ENCODE measurements around the gene VENTX.

VENTX gene

DNA sequence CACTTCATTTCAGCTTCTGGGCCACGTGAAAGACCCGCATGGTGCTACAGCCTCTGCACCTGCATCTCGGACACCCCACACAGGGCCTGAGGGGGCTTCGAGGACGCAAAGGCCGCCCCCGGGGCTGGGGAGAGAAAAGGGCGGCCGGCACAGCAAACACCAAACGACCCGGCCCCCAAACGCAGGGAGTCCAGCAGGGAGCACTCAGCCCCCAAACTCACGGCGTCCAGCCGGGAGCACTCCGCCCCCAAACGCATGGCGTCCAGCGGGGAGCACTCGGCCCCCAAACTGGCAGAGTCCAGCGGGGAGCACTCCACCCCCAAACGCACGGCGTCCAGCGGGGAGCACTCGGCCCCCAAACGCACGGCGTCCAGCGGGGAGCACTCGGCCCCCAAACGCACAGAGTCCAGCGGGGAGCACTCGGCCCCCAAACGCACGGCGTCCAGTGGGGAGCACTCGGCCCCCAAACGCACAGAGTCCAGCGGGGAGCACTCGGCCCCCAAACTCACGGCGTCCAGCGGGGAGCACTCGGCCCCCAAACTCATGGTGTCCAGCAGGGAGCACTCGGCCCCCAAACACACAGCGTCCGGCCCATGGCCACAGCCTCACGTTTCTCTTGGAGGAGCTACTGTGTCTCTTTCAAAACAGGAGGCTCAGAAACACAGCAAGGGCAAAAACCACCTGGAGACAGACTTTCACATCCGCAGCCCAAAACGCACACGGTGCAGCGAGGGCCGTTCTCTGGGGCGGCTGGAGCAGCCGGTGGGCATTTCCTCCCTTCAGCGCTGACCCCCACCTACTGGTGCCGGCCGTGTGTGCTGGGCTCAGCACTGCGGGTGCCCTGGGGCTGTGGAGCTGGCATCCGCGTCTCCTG lies 34.6 kb upstream of the VENTX start:
- DNase-seq = no peak

- DNase-seq = no peak
Observed at GRCh38 chr10:133203652-133204195, 33.9 kb upstream of the VENTX start.

- no peak for DNase-seq
Observed at GRCh38 chr10:133204226-133205015, 33.2 kb upstream of the VENTX start.

GRCh38 chr10:133205146-133205545 lies 32.5 kb upstream of the VENTX start:
- DNase-seq = no peak

DNA sequence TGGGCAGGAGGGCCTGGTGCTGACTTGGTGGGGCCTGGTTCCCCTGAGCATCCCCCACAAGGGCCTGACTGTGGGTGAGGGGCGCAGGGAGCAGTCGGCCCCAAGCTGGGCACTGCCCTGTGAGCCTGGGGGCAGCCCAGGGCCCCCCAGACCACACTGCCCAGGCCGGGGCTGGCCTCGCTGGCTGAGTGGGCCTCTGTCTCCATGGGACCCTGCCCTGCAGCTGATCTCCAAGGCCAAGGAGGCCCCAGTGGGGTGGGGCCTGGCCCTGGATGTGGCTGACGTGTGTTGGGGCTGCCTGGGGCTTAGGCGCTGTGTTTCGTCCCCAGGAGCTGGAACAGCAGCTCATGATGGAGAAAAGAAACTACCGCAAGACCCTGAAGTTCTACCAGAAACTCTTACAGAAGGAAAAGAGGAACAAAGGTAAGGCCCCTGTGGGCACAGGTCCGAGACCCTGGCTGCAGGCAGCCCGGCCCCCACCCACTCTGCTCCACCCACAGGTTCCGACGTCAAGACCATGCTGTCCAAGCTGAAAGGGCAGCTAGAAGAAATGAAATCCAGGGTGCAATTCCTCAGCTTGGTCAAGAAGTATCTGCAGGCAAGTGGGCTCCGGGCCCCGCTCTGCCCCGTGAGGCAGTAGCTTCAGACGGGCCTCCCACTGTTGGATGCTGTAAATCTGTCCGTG lies 31.2 kb upstream of the VENTX start:
- no peak for DNase-seq

DNA sequence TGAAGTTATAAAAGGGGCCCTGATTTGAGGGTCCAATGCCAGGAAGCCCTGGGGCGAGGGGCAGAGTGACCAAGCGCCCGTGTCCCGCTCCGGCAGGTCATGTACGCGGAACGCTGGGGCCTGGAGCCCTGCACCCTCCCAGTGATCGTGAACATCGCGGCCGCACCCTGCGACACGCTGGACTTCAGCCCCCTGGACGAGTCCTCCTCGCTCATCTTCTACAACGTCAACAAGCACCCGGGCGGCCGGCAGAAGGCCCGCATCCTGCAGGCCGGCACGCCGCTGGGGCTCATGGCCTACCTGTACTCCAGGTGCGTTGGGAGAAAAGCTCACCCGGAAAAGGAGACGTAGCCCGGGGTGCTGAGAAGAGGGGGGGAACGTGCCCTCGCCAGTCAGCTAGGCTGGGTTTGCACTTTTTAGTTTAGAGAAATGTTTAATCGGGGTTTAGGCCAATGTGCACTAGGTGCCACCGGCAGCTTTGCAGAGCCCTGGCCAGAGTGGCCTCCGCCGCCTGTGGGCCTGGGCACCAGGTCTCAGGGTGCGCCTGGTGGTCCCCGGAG lies 30.5 kb upstream of the VENTX start:
- no peak for DNase-seq

GRCh38 chr10:133207627-133208026 lies 30.0 kb upstream of the VENTX start:
- no peak for DNase-seq

DNA sequence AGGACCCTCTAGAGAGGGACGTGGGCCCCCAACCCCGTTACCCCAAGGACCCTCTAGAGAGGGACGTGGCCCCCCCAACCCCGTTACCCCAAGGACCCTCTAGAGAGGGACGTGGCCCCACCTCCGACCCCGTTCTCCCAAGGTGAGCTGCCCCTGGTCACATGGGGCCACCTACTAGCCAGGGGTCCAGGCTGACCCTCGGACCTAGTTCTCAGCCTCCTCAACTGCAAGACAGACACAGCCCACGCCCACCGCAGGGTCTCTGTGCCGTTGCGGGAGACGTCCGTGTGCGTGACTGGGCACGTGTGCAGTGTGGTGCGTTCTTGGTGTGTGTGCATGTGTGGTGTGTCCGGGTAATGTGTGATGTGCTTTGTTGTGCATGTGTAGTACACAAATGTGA lies 29.2 kb upstream of the VENTX start:
- DNase-seq = no peak

DNA sequence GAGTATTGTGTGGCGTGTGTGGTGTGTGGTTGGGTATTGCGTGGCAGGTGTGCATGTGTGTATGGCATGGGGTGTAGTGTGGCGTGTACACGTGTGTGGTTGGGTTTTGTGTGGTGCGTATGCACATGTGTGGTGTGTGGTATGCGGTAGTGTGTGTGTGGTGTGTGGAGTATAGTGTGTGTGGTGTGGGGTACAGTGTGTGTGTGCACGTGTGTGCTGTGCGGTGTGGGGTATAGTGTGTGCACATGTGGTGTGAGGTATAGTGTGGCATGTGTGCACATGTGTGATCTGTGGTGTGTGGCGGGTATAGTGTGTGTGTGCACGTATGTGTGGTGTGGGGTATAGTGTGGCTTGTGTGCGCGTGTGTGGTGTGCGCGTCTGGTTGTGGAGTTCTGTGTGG lies 28.5 kb upstream of the VENTX start:
- DNase-seq = no peak

DNA sequence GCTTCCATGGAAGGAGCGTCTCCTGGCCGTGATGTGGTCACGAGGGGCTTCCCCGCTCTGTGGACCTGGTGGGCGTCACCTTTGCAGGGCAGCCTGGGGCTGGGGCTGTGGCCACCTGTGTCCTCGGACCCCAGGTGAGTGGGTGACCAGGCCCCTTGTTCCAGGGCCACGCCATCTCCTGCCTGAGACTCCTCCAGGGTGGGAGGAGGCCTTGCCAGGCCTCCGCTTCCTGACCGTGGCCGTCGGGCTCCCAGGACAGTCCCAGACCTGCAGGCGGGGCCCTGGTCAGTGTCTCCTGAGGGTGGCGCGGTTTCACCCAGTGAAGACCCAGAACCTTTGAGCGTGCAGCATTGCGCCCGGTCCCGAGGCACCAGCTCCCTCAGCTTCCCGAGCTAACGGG lies 28.0 kb upstream of the VENTX start:
- DNase-seq = no peak

DNA sequence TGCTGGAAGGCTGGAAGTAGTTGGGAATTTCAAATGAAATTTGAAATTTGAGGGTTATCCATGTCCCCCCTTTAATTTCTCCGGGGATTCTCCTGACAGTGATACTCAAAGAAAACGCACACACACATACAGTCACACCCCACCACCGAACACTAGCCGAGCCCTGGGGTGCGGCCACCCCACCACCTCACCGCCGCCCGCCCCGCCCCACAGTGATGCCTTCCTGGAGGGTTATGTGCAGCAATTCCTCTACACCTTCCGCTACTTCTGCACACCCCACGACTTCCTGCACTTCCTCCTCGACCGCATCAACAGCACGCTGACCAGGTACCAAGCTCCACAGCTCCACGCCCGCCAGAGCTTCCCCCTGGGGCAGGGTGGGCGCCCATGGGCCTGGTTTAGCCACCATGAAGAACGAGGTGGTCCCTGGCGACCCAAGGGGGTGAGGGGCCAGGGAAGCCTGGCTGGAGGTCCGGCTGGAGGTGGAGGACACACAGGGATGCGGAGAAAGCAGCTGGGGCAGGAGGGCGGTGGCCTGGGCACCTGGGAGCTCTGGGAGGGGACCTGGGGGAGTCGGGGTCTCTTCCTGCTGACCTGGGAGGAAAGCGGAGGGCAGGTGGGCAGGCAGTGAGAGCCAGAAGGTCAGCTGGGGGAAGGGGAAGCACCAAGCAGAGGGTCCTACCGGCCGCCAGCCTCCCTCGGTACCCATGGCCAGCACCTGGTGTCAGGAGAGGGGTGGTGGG lies 27.1 kb upstream of the VENTX start:
- DNase-seq = no peak

- DNase-seq = no peak
Observed at GRCh38 chr10:133211141-133211830, 26.4 kb upstream of the VENTX start.

- DNase-seq = no peak
Observed at GRCh38 chr10:133211959-133212852, 25.4 kb upstream of the VENTX start.

GRCh38 chr10:133212853-133213494 lies 24.7 kb upstream of the VENTX start:
- DNase-seq = no peak

DNA sequence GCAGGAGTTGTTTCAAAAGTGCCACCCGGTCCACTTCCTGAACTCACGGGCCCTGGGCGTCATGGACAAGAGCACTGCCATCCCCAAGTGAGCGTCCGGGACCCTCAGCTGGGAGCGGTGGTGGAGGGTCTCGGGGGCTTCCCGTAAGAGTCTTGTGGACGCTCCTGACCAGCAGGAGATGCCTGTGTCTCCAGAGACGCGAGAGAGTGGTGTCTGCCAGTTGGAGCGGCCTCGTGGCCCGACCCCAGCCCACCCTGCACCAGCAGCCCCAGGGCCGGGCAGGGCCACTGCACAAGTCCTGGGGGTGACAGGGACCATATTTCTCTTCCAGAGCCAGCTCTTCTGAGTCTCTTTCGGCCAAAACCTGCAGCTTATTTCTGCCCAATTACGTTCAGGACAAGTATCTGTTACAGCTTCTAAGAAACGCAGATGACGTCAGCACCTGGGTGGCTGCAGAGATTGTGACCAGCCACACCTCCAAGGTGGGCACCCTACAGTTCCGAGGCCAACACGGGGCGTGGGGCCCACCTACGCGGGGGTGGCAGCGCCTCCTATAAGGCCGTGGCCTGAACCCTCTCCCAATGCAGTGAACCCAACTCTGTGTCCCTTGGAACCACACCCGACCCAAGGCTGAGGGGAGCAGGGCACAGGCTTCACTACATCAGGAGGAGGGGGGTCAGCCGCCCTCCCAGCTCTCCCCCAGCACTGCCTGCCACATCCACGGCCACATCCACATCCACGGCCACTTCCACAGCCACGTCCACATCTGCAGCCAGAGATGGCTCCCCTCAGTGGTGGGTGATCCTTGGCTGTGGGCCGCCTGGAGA lies 23.8 kb upstream of the VENTX start:
- no peak for DNase-seq

- no peak for DNase-seq
Observed at GRCh38 chr10:133214468-133215410, 22.9 kb upstream of the VENTX start.

DNA sequence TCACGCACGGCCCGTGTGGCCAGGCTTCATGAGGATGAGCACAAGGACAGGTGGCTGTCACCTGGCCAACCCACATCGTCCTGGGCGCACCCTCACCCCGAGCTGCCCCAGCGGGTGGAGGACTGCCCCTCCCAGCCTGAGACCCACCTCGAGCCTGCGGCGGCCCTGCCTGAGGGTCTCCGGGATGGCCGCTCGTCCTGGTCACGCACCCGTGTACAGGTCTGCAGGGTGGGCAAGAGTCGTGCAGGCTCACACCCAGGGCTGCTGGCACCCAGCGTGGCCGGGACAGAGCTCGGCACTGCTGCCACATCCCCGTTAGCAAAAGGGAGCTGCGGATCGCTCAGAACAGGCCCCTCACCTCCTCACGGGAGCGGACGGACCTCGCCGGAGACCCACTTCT lies 22.1 kb upstream of the VENTX start:
- DNase-seq = no peak

DNA sequence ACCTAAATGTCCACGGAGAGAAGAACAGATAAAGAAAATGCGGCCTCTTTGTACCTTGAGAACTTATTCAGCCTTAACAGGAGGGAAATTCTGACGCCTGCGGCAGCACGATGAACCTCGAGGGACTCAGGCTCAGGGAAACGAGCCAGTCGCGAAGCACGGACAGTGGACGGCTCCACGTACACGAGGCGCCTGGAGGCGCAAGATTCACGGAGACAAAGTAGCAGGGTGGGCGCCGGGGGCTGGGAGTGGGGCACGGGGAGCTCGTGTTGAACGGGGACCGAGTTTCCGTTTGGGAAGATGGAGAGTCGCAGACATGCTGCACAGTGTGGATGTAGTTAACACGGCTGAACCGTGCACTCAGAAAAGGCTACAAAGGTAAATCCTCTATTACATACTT lies 20.9 kb upstream of the VENTX start:
- DNase-seq = no peak
